Measurements from ENCODE around the gene LACC1. TPM values are rescaled to one million over a fixed set of nuclear protein-coding genes. Genes with fewer than 3 reads are reported as not detected.

LACC1 gene
- total RNA-seq, 1 donor from 2014 or later: 77.8 TPM

DNA sequence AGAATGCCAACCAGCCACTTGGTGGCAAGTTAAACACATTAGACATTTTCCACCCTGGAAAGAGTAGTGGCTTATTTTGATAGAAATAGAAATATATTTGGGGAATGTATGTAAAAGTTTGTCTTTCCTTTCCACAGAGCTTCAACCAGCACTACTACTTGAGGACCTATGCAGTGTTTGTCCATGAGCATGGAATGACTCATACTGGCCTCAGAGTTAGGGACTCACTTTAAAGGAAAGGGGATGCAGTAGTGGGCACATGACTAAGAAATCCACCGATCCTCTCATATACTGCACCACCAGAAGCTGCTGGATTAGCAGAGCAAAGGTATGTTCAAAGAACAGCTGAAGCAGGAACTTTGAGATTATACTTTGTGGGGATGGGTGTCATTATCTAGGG lies 62.6 kb downstream of the LACC1 start:
- no peak for DNase-seq (ENCODE audit: low spot score)

Other genes with a start within 250 kb of the LACC1 start
- gene ENOX1, start 92.9 kb upstream of the LACC1 start, total RNA-seq (ENCODE audit: insufficient read depth, low replicate concordance): 19.3 TPM
- 16.1 TPM for gene CCDC122, start 164 bp upstream of the LACC1 start, total RNA-seq (ENCODE audit: insufficient read depth, low replicate concordance)